ENCODE data around the gene KDM5A. TPM values are rescaled to one million over a fixed set of nuclear protein-coding genes. Genes with fewer than 3 reads are reported as not detected.

KDM5A gene
- total and polyA plus RNA-seq, 10 of the 15 experiments (the other 5 are each of a cell fraction or from before 2014, with no cell fraction given): 9.0 to 59.9 (median 27.7) TPM

DNA sequence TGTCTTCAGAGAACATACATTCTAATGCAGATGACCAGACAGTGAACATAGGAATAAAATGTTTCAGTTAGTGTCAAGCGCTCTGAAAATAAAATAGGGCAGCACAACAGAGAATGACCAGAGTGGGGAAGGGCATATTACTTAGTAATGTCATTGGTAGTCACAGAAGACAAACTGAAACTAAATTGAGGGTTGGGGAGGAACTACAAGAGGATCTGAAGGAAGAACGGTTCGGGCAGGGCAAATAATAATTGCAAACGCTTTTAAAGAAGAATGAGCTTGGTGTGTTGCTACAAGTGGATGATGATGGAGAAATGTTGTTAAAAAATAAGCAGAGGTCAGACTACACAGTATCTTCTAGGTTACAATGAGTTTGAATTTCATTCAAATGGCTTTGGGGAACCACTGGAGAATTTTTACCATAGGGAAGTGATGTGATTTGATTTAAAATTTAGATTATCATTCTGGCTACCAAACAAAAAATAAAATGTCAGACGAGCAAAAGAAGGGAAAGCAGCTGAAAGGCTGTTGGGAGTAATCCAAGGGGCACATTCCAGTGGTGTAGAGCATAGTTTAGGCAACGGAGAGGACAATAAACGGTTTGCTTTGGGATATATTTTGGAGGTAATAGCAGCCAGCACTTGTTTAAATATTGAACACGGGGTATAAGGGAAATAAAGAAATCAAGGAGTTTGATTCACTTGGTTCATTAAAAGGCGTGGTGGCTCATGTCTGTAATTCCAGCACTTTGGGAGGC is 70.2 kb downstream of the KDM5A start:
- 93% methylated on average over 9 of the region's 9 CpGs for WGBS (ENCODE audit: insufficient coverage, insufficient replicate concordance, low lambda C conversion rate, missing lambda C conversion rate)
- no peak for FAIRE-seq

DNA sequence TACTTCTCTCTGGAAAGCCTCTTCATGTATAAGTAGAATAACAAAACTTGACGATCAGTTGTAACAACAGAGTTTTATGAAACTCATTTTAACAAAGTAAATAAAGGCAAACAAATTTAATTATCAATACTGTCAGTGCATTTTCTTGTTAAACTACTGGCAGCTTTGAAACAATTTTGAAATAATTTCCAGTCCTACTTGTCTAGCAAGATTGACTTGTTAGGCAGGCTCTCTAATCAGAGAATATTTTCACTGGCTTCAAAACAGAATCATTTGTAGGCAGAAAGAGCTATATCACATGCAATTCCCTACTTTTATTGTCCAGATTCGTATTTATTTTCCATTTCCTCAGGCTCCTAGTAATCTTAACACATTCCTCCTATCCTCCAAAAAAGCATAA is 80.6 kb downstream of the KDM5A start:
- peaks cover 6 to 37% of the 10 kb centered on the region in 2 experiments for H3K36me3 ChIP-seq (ENCODE audit: control insufficient read depth in 2 of 2, insufficient read depth in 2 of 2, low read length in 1 of 2)
- no peak overlapping the region for H3K4me2 ChIP-seq (ENCODE audit: control insufficient read depth, insufficient read depth)
- no peaks in the 10 kb centered on the region for H3K79me2 ChIP-seq (ENCODE audit: control insufficient read depth, insufficient read depth, low read length)
- FAIRE-seq (no peak), ATAC-seq (no peak), DNase-seq (ENCODE audit: low read depth, low spot score) (no peak)
- no TSS peak for BruUV-seq (replicated peaks)
- ChIA-PET RAD21 (ENCODE audit: unreplicated experiment) (no interaction called here), POLR2A (no interaction called here), CTCF (interaction anchor here (1.0 kb wide), 1 partner anchor 10 kb away, joined by 4 read pairs; no protein-coding TSS in a partner anchor), SMC1A (ENCODE audit: uncharacterized antibody, unreplicated experiment) (no interaction called here)
- no peak overlapping the region for H3K4me3 ChIP-seq
- H3K4me1 ChIP-seq (ENCODE audit: control insufficient read depth, insufficient read depth, low read length): no peaks in the 10 kb centered on the region
- H3K27ac ChIP-seq (ENCODE audit: control insufficient read depth, insufficient read depth): no peak overlapping the region
- in situ Hi-C loops (cut with MboI): no loop called here
- intact Hi-C loops (cut with micrococcal nuclease; ENCODE audit: unreplicated experiment): no loop called here
- H3K27me3 ChIP-seq (replicated peaks in 1 of 2; ENCODE audit: control insufficient read depth in 2 of 2, insufficient read depth in 2 of 2, low read length in 1 of 2): no peaks in the 10 kb centered on the region
- WGBS (ENCODE audit: insufficient coverage, insufficient replicate concordance, low lambda C conversion rate, missing lambda C conversion rate): 47% methylated on average over 2 of the region's 2 CpGs
- 0 out of 3 replicates have a peak, but pooled peaks cover 1% of the 10 kb centered on the region for H3K9me3 ChIP-seq (replicated peaks; ENCODE audit: control insufficient read depth, insufficient read depth, low read length)
- no peak overlapping the region for H2AFZ ChIP-seq (ENCODE audit: control insufficient read depth, low read depth, low read length)
- H3K9ac ChIP-seq (ENCODE audit: control insufficient read depth, insufficient read depth, low read length): no peak overlapping the region
- no peaks in the 10 kb centered on the region for H4K20me1 ChIP-seq (ENCODE audit: control insufficient read depth, insufficient read depth)
- TF ChIP-seq ZNF207 (IDR thresholded peaks at IDR 0.05; ENCODE audit: borderline replicate concordance) (no peak), ZSCAN29 (IDR thresholded peaks at IDR 0.05) (no peak), REST (IDR thresholded peaks at IDR 0.05; ENCODE audit: low read depth, low read length) (no peak), FOXM1 (IDR thresholded peaks at IDR 0.05; ENCODE audit: low read depth, low read length) (no peak)
- TF ChIP-seq, protein P1, sequence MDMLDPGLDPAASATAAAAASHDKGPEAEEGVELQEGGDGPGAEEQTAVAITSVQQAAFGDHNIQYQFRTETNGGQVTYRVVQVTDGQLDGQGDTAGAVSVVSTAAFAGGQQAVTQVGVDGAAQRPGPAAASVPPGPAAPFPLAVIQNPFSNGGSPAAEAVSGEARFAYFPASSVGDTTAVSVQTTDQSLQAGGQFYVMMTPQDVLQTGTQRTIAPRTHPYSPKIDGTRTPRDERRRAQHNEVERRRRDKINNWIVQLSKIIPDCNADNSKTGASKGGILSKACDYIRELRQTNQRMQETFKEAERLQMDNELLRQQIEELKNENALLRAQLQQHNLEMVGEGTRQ (IDR thresholded peaks at IDR 0.05; ENCODE audit: borderline replicate concordance, low read depth, low read length): no peak
- TF ChIP-seq, protein P2, sequence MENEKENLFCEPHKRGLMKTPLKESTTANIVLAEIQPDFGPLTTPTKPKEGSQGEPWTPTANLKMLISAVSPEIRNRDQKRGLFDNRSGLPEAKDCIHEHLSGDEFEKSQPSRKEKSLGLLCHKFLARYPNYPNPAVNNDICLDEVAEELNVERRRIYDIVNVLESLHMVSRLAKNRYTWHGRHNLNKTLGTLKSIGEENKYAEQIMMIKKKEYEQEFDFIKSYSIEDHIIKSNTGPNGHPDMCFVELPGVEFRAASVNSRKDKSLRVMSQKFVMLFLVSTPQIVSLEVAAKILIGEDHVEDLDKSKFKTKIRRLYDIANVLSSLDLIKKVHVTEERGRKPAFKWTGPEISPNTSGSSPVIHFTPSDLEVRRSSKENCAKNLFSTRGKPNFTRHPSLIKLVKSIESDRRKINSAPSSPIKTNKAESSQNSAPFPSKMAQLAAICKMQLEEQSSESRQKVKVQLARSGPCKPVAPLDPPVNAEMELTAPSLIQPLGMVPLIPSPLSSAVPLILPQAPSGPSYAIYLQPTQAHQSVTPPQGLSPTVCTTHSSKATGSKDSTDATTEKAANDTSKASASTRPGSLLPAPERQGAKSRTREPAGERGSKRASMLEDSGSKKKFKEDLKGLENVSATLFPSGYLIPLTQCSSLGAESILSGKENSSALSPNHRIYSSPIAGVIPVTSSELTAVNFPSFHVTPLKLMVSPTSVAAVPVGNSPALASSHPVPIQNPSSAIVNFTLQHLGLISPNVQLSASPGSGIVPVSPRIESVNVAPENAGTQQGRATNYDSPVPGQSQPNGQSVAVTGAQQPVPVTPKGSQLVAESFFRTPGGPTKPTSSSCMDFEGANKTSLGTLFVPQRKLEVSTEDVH (IDR thresholded peaks at IDR 0.05; ENCODE audit: low read depth, partially characterized antibody): no peak

More for the DNA sequence above, 70.2 kb downstream of the KDM5A start:
- DNase-seq (ENCODE audit: low read depth, low spot score) (no peak), ATAC-seq (no peak)
- Histone ChIP-seq H2AFZ (ENCODE audit: control insufficient read depth, low read depth, low read length) (no peak overlapping the region), H3K4me2 (ENCODE audit: control insufficient read depth, insufficient read depth) (no peak overlapping the region), H3K9ac (ENCODE audit: control insufficient read depth, insufficient read depth, low read length) (no peak overlapping the region), H3K4me1 (ENCODE audit: control insufficient read depth, insufficient read depth, low read length) (no peaks in the 10 kb centered on the region), H3K27me3 (replicated peaks in 1 of 2; ENCODE audit: control insufficient read depth in 2 of 2, insufficient read depth in 2 of 2, low read length in 1 of 2) (no peaks in the 10 kb centered on the region), H3K9me3 (replicated peaks; ENCODE audit: control insufficient read depth, insufficient read depth, low read length) (no peaks in the 10 kb centered on the region), H3K27ac (ENCODE audit: control insufficient read depth, insufficient read depth) (no peak overlapping the region), H4K20me1 (ENCODE audit: control insufficient read depth, insufficient read depth) (no peaks in the 10 kb centered on the region), H3K36me3 (ENCODE audit: control insufficient read depth in 2 of 2, insufficient read depth in 2 of 2, low read length in 1 of 2) (peaks cover 10 to 38% of the 10 kb centered on the region in 2 experiments), H3K79me2 (ENCODE audit: control insufficient read depth, insufficient read depth, low read length) (no peaks in the 10 kb centered on the region), H3K4me3 (no peak overlapping the region)
- no TSS peak for BruUV-seq (replicated peaks)
- in situ Hi-C loops (cut with MboI) (no loop called here), intact Hi-C loops (cut with micrococcal nuclease; ENCODE audit: unreplicated experiment) (no loop called here)
- CTCF ChIA-PET: interaction anchor here (0.7 to 0.8 kb wide), 2 partner anchors 10 to 14 kb away, joined by 3 to 4 read pairs; no protein-coding TSS in a partner anchor
- RAD21 ChIA-PET (ENCODE audit: unreplicated experiment): no interaction called here
- SMC1A ChIA-PET (ENCODE audit: uncharacterized antibody, unreplicated experiment): no interaction called here
- TF ChIP-seq SIN3A (IDR thresholded peaks at IDR 0.05; ENCODE audit: low read depth, low read length): no peak
- POLR2A ChIA-PET: no interaction called here
